Dermis microvascular lymphatic vessel endothelial cell (primary cell): Measurements from ENCODE around the gene CCSER1. TPM values are rescaled to one million over a fixed set of nuclear protein-coding genes. Genes with fewer than 3 reads are reported as not detected.
"Not testable (repeated sequence)": the region's sequence is repeated elsewhere in the genome, so short reads cannot be mapped to it uniquely, and the experiment has no call there.

ENCODE experiments used
- DNase-seq, 2 donors: peaks; one replicate each; pipeline versions ENCODE4 v3.0.0 to v3.0.0-alpha.2; 2010; ENCODE audit warnings: low read depth in 2 of 2
- total RNA-seq: library from RNA; depleted of rRNA; stranded (reverse); fragments of >200 nt; gene quantifications from 2 replicates; pipeline ENCODE4 v1.2.1, GENCODE V29; 2014

The CCSER1 gene
- total RNA-seq, 1 donor from 2014 or later = 0.13 TPM

GRCh38 chr4:91116861-91117260 lies 989.7 kb downstream of the CCSER1 start:
- peak in 1 of 2 donors; percentile 17 for DNase-seq

- DNase-seq = no peak
These were observed 991.4 kb downstream of the CCSER1 start for GRCh38 chr4:91118597-91118996.

- DNase-seq = no peak
These were observed 996.5 kb downstream of the CCSER1 start for GRCh38 chr4:91123742-91124141.

GRCh38 chr4:91127192-91127591 lies 1000.0 kb downstream of the CCSER1 start:
- no peak for DNase-seq

DNA sequence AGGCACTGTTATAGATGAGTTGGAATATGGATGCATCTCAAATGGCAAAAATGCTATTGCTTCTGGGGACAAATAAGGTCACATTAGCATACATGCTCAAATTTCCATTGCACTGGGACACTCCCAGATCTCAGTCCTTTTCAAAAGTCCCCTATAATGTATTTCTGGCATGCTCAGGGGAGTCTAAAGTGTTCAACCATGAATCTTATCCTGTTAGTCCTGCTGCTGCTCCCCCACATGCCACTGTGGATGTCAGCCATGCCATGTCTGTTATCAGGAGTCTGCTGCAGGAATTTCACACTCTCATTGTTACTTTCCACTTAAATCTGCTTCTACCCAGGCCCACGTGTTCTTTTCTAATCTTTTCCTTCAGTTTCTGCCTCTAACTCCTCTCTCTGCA lies 1000.6 kb downstream of the CCSER1 start:
- no peak for DNase-seq

DNA sequence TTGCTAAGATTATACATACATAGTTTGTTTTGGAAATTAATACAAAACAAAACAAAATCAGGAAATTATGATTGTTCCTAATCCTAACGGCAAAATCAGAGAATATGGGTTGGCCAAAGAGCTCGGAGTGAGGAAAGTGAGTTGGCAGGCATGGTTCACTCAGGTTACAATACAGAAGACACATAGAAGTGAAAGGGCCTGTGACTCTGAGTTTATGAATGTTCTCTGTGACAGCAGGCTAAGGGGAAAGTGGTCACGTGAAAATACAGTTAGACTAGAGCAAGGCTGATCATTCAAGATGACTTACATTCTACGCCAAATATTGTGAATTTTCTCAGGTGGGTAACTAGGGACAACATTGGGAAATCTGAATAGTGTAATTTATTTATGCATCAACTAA lies 1001.3 kb downstream of the CCSER1 start:
- no peak for DNase-seq

- DNase-seq = no peak
These were observed 1019.9 kb downstream of the CCSER1 start for GRCh38 chr4:91147067-91147466.

DNA sequence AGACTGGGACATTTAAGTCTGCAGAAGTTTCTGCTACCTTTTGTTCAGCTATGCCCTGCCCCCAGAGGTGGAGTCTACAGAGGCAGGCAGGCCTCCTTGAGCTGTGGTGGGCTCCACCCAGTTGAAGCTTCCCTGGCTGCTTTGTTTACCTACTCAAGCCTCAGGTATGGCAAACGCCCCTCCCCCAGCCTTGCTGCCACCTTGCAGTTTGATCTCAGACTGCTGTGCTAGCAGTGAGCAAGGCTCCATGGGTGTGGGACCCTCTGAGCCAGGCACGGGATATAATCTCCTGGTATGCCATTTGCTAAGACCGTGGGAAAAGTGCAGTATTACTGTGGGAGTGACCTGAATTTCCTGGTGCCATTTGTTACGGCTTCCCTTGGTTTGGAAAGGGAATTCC lies 1026.8 kb downstream of the CCSER1 start:
- DNase-seq = not testable (repeated sequence)

DNA sequence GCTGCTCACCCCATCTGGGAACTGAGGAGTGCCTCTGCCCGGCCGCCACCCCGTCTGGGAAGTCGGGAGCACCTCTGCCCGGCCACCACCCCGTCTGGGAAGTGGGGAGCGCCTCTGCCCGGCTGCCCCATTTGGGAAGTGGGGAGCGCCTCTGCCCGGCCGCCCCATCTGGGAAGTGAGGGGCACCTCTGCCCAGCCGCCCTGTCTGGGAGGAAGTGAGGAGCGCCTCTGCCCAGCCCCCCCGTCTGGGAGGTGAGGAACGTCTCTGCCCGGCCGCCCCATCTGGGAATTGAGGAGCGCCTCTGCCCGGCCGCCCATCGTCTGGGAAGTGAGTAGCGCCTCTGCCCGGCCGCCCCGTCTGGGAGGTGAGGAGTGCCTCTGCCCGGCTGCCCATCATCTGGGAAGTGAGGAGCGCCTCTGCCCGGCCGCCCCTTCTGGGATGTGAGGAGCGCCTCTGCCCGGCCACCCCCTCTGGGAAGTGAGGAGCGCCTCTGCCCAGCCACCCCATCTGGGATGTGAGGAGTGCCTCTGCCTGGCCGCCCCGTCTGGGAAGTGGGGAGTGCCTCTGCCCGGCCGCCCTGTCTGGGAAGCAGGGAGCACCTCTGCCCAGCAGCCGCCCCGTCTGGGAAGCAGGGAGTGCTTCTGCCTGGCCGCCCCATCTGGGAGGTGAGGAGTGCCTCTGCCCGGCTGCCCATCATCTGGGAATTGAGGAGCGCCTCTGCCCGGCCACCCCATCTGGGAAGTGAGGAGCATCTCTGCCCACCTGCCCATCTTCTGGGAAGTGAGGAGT lies 1040.9 kb downstream of the CCSER1 start:
- not testable (repeated sequence) for DNase-seq

- DNase-seq = no peak
These were observed 1043.6 kb downstream of the CCSER1 start for GRCh38 chr4:91170768-91171167.

DNA sequence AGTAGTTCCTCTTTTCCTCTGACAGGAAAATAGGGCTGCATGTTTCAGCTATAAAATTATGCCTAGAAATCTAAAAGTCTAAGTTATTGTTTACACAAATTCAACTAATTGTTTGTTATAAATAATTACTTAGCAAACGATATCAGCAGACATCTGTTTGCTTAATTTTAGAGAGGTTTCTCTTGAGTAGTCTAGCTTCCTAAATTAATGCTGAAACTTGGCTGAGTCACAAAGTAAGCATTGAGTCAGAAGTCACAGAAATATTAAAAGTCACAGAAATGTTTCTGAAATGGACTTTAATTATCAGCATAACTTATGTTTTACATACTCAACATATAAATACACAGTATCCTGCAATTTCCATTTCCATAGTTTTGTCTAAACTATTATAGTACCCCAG lies 1044.0 kb downstream of the CCSER1 start:
- DNase-seq = no peak

- DNase-seq = not testable (repeated sequence)
These were observed 1057.9 kb downstream of the CCSER1 start for GRCh38 chr4:91185061-91185460.

DNA sequence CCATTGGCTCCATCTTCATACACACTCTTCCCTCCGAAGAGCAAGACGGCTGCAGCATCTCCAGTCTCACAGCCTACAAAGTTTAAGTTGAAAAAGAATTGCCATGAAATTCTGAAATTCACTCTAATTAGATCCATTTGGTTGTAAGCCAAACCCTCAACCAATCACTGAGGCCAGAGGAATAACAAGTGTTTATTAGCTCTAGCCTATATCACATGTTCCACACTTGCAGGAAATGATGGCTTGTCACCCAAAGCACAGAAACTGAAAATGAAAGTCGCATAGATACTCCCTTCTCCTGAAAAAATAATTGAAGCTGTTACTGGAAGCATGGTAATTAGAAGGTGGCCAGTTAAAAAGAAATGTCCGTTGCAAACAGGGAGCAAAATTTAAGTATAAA lies 1071.8 kb downstream of the CCSER1 start:
- no peak for DNase-seq

DNA sequence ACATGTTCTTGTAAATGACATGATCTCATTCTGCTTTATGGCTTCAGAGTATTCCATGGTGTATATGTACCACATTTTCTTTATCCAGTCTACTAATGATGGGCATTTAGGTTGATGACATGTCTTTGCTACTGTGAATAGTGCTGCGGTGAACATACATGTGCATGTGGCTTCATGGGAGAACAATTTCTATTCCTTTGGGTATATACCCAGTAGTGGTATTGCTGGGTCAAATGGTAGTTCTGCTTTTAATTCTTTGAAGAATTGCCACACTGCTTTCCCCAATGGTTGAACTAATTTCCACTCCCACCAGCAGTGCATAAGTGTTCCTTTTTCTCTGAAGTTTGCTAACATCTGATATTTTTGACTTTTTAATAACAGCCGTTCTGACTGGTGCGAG lies 1080.3 kb downstream of the CCSER1 start:
- no peak for DNase-seq

DNA sequence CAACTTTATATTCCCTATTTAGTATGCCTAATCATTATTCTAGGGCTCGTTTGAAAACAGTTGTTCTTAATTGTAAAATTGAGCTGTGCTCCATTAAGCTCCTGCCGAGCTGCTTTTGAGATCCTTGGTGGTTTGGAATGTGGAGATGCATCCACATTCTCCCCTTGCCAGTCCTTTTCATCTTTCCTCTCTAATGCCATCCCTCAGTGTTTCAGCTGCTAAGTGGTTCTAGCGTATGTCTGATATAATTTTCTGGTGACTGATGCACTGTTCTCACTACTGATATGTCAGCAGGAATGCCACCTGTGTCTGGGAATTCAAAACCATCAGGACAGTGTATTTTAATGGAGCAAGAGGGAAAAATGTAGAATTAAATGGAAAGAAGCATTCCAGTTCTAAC lies 1085.0 kb downstream of the CCSER1 start:
- DNase-seq = no peak

DNA sequence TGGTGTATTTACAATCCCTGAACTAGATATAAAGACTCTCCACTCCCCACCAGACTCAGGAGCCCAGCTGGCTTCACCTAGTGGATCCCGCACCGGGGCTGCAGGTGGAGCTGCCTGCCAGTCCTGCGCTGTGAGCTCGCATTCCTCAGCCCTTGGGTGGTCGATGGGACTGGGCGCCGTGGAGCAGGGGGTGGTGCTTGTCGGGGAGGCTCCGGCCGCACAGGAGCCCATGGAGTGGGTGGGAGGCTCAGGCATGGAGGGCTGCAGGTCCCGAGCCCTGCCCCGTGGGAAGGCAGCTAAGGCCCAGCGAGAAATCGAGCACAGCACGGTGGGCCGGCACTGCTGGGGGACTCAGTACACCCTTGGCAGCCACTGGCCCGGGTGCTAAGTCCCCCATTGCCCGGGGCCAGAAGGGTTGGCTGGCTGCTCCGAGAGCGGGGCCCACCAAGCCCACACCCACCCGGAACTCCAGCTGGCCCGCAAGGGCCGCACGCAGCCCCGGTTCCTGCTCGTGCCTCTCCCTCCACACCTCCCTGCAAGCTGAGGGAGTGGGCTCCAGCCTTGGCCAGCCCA lies 1090.7 kb downstream of the CCSER1 start:
- not testable (repeated sequence) for DNase-seq

DNA sequence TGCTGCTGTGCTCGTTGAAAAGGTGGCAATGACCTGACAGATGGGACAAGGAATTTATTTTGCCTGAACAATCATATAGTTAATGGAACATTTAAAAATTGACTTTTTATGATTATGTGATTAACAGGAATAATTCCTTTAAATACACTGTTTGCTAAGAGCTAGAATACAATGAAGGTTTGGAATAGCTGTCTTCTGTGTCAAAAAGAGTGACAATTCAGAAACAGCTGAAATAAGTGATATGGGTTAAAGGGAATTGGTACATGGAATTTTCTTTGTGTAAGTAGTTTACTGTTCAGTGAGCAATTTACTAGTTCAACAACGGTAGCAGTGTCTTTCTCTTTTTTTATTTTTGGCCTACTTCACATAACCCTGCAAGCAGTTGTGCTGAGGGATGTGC lies 1093.1 kb downstream of the CCSER1 start:
- DNase-seq = no peak

GRCh38 chr4:91222014-91222413 lies 1094.8 kb downstream of the CCSER1 start:
- DNase-seq = no peak

DNA sequence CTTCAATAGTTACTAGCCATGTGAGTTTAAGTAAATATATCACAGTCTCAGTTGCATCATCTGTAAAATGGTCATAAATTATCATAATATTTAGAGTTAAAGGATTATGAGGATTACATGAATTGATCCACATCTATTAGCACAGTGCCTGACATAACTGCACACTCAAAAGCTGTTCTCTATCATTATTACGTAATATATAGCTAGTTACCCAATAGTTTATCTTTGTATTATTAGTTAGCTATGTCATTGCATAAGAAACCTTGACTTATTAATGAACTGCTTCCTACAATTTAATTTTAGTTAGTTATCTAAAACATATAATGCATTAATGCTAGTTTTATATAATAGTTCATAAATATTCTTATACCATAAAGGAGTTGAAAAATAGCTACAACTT lies 1099.7 kb downstream of the CCSER1 start:
- no peak for DNase-seq

DNA sequence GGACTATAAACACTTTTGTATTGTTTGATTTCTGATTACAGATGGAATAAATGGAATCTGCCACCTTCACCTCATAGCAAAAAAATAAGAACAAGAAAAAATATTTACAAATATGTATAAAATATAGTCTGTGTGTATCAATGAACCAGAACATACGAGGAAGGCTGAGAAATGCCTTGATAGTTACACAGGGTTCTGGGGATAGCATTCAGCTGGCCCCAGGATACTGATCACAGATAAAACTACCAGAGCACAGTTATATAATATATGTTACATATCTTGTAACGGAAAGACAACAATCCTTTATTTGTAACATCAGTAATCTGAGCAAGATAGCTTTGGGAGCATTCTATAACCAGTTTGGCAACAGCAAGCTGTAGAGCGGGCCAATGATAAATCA lies 1101.5 kb downstream of the CCSER1 start:
- DNase-seq = no peak

DNA sequence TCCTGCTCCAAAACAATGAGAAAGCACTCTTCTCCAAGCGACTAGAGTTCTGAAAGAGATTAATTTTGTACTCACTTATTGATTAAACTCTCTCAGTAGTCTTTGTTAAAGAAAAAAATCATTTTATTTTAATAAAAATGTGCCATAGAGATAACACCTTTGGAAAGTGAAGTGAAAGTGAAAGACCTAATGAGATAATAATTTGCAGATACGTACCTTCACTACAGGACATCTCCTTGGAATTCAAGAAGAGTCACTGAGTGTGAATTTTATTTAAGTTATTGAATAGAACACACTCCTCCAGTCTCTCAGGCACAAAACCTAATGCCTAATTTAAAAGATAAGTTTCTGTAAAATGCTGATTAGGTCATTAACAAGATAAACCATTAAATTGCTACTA lies 1106.0 kb downstream of the CCSER1 start:
- no peak for DNase-seq

DNA sequence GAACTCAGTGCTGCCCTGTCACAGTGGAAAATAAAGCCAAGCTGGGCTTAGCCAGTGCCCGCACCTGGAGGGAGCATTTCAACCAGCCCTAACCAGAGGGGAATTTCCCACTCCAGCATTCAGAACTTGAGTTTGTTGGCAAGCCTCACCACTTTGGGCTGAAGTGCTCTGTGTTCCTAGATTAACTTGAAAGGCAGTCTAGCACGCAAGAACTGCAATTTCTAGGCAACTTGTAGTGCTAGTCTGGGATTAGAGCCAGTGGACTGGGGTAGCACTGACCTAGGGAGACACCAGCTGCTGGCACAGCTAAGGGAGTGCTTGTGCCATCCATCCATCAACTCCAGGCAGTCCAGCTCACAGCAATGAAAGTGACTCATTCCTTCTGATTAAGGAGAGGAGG lies 1115.9 kb downstream of the CCSER1 start:
- no peak for DNase-seq

DNA sequence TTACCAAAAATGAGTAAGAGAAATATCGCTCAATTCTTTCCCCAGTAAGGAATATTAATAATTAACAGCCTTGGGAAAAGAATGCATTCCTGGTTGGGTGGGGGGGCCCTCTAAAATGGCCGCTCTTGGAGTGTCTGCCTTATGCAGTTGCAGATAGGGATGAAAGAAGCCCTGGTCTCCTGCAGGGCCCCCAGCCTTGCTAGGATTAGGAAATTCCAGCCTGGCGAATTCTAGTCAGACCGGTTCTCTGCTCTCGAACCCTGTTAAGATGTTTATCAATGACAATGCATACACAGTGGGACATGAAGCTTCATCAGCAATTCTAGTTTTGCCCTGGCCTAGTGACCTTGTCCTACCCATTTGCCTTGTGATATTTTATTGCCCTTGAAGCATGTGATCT lies 1128.8 kb downstream of the CCSER1 start:
- DNase-seq = no peak
